SK-N-SH (cell line): ENCODE measurements around the gene PSME1. TPM values are rescaled to one million over a fixed set of nuclear protein-coding genes. Genes with fewer than 3 reads are reported as not detected.

Experiments used
- CTCF ChIA-PET: fragments of 300-600, 350-600 bp; formaldehyde crosslinking; extraction: SDS; loops from one replicate; lab custom pipeline; 2021; lab: Yijun Ruan, JAX
- POLR2A ChIA-PET: fragments of 350-600 bp; sonication (Branson Sonifier 250); formaldehyde crosslinking; extraction: SDS; loops from one replicate; lab custom pipeline; 2020; ENCODE audit warnings: antibody characterized with exemption, inconsistent platforms; lab: Yijun Ruan, JAX
- DNase-seq: peaks from one replicate; pipeline ENCODE4 v3.0.0; 2012
- H2AFZ ChIP-seq: fragments of 200-600 bp; sonication (generic); 2 replicates; pipeline ENCODE4 v1.8.1; 2016; ENCODE audit warnings: antibody characterized with exemption, mild to moderate bottlenecking, low read depth
- H3F3A ChIP-seq: fragments of 200-600 bp; sonication (generic); replicated peaks from 2 replicates; pipeline ENCODE3; 2016; ENCODE audit warnings: antibody characterized with exemption, mild to moderate bottlenecking; ENCODE audit not compliant: insufficient read depth
- H3K27ac ChIP-seq, 2 experiments: fragments of 200-500 bp in 1 of 2; fragments of 200-600 bp in 1 of 2; sonication (Bioruptor generic) in 1 of 2; sonication (generic), shearing (Covaris generic) in 1 of 2; 2 replicates each; pipeline versions ENCODE4 v1.5.1 to v1.6.1; 2014 to 2016; ENCODE audit warnings: low read depth in 2 of 2, inconsistent platforms in 1 of 2, low read length in 1 of 2, mild to moderate bottlenecking in 1 of 2, mixed read lengths in 1 of 2
- H3K27me3 ChIP-seq: fragments of 200-600 bp; sonication (generic), shearing (Covaris generic); 2 replicates; pipeline ENCODE4 v1.6.1; 2016; ENCODE audit warnings: mixed run types; ENCODE audit not compliant: insufficient read depth
- H3K36me3 ChIP-seq, 2 experiments: fragments of 200-500 bp in 1 of 2; fragments of 200-600 bp in 1 of 2; sonication (Bioruptor generic) in 1 of 2; sonication (generic) in 1 of 2; replicated peaks in 1 of 2; 2 replicates each; pipeline versions ENCODE3 to v1.5.1; 2014 to 2016; ENCODE audit warnings: low read length in 1 of 2, mild to moderate bottlenecking in 1 of 2; ENCODE audit not compliant: insufficient read depth in 2 of 2, control insufficient read depth in 1 of 2
- H3K4me1 ChIP-seq, 2 experiments: fragments of 200-500 bp in 1 of 2; fragments of 200-600 bp in 1 of 2; sonication (Bioruptor generic) in 1 of 2; sonication (generic), shearing (Covaris generic) in 1 of 2; 2 replicates each; pipeline versions ENCODE4 v1.5.1 to v1.6.1; 2014 to 2016; ENCODE audit warnings: low read depth in 1 of 2, low read length in 1 of 2, mixed run types in 1 of 2; ENCODE audit not compliant: insufficient read depth in 2 of 2, control insufficient read depth in 1 of 2
- H3K4me2 ChIP-seq: fragments of 200-600 bp; sonication (generic), shearing (Covaris generic); 2 replicates; pipeline ENCODE4 v1.6.1; 2017; ENCODE audit warnings: mixed run types
- H3K4me3 ChIP-seq, 2 experiments: fragments of 200-500 bp in 1 of 2; fragments of 200-600 bp in 1 of 2; sonication (Bioruptor generic) in 1 of 2; sonication (generic), shearing (Covaris generic) in 1 of 2; 2 replicates each; pipeline versions ENCODE4 v1.5.1 to v1.8.1; 2014 to 2016; ENCODE audit warnings: low read depth in 2 of 2, inconsistent platforms in 1 of 2, low read length in 1 of 2, mild to moderate bottlenecking in 1 of 2, mixed read lengths in 1 of 2, moderate library complexity in 1 of 2
- H3K79me2 ChIP-seq: fragments of 200-600 bp; sonication (generic); 2 replicates; pipeline ENCODE4 v1.8.1; 2017; ENCODE audit warnings: mild to moderate bottlenecking; ENCODE audit not compliant: insufficient read depth
- H3K9ac ChIP-seq: fragments of 200-600 bp; sonication (generic); 2 replicates; pipeline ENCODE4 v1.6.1; 2017; ENCODE audit warnings: mixed run types
- H3K9me2 ChIP-seq: fragments of 200-600 bp; sonication (generic); 2 replicates; pipeline ENCODE4 v1.6.1; 2017; ENCODE audit warnings: mixed run types
- H3K9me3 ChIP-seq: fragments of 200-600 bp; sonication (generic); 2 replicates; pipeline ENCODE4 v1.6.1; 2017; ENCODE audit warnings: mixed run types, mild to moderate bottlenecking, moderate library complexity
- H4K20me1 ChIP-seq: fragments of 200-600 bp; sonication (generic); 2 replicates; pipeline ENCODE4 v1.6.1; 2017; ENCODE audit warnings: mild to moderate bottlenecking, mixed run types; ENCODE audit not compliant: insufficient read depth
- CTCF ChIP-seq: fragments of 200-600 bp; sonication (generic); IDR thresholded peaks from 2 replicates; pipeline ENCODE4 v1.6.1; 2017; ENCODE audit warnings: antibody characterized with exemption, mild to moderate bottlenecking, moderate library complexity
- EP300 ChIP-seq, 2 experiments: IDR thresholded peaks; 2 replicates each; pipeline versions ENCODE4 v1.4.0 to v1.6.1; 2012; ENCODE audit warnings: borderline replicate concordance in 1 of 2, low read depth in 1 of 2, low read length in 1 of 2
- EZH2phosphoT487 ChIP-seq: fragments of 200-600 bp; sonication (generic); IDR thresholded peaks from 2 replicates; pipeline ENCODE4 v1.6.1; 2017; ENCODE audit warnings: low read depth, mixed run types, mild to moderate bottlenecking, antibody characterized with exemption, moderate library complexity, borderline replicate concordance
- FOXJ3 ChIP-seq: sonication (generic); formaldehyde crosslinking; IDR thresholded peaks from 2 replicates; pipeline ENCODE4 v1.5.1; 2020; ENCODE audit warnings: mild to moderate bottlenecking, missing genetic modification reagents
- FOXM1 ChIP-seq: IDR thresholded peaks from 2 replicates; pipeline ENCODE4 v1.4.0; 2012; ENCODE audit warnings: low read depth, mild to moderate bottlenecking
- IRF3 ChIP-seq: fragments of 150-350 bp; IDR thresholded peaks from 2 replicates; pipeline ENCODE4 v1.6.1; 2016; ENCODE audit warnings: mild to moderate bottlenecking, low read depth, low read length
- MEF2A ChIP-seq: IDR thresholded peaks from 2 replicates; pipeline ENCODE4 v1.4.0; 2012; ENCODE audit warnings: low read depth, borderline replicate concordance
- NFIC ChIP-seq: IDR thresholded peaks from 2 replicates; pipeline ENCODE4 v1.4.0; 2012; ENCODE audit warnings: borderline replicate concordance
- POLR2AphosphoS5 ChIP-seq: IDR thresholded peaks from 2 replicates; pipeline ENCODE4 v1.6.1; 2012; ENCODE audit warnings: low read depth, low read length
- RCOR1 ChIP-seq: fragments of 150-350 bp; IDR thresholded peaks from 2 replicates; pipeline ENCODE4 v1.6.1; 2017; ENCODE audit warnings: antibody characterized with exemption, low read length
- REST ChIP-seq: IDR thresholded peaks from 2 replicates; pipeline ENCODE4 v1.6.1; 2012; ENCODE audit warnings: mild to moderate bottlenecking, low read depth, low read length, moderate library complexity
- TCF12 ChIP-seq: IDR thresholded peaks from 2 replicates; pipeline ENCODE4 v1.4.0; 2012
- USF1 ChIP-seq: IDR thresholded peaks from 2 replicates; pipeline ENCODE4 v1.4.0; 2012; ENCODE audit warnings: low read depth, borderline replicate concordance
- ZBTB33 ChIP-seq: IDR thresholded peaks from 2 replicates; pipeline ENCODE4 v1.4.0; 2012; ENCODE audit warnings: low read depth, borderline replicate concordance
- WGBS: methylation state at CpG from one replicate; pipeline ENCODE4 v1.1.6; 2017; ENCODE audit warnings: low lambda C conversion rate; 5-methylcytosine and 5-hydroxymethylcytosine counted together
- polyA plus RNA-seq, 3 experiments: library from polyadenylated mRNA; depleted of rRNA; stranded (reverse); fragments of >200 nt; gene quantifications; 2 replicates each; pipeline ENCODE4 v1.2.3, GENCODE V29; 2012

PSME1 gene
- polyA plus RNA-seq, 1 of the 3 experiments (the other 2 are of a cell fraction): 287 TPM

GRCh38 chr14:24117179-24117578 is 18.8 kb upstream of the PSME1 start (continued):
- TF ChIP-seq REST (no peak), TCF12 (no peak), FOXJ3 (no peak), USF1 (no peak)
- TF ChIP-seq, all 33 proteins: peak for 0

GRCh38 chr14:24119691-24120090 is 16.3 kb upstream of the PSME1 start:
- no peaks in the 10 kb centered on the region for H3K9me2 ChIP-seq
- no peaks in the 10 kb centered on the region for H3K27me3 ChIP-seq
- peaks cover 10 to 12% of the 10 kb centered on the region in 2 experiments for H3K4me1 ChIP-seq
- no peaks in the 10 kb centered on the region for H4K20me1 ChIP-seq
- no peaks in the 10 kb centered on the region for H3K9me3 ChIP-seq
- DNase-seq: no peak
- no peaks in the 10 kb centered on the region for H3F3A ChIP-seq
- H3K9ac ChIP-seq: no peak overlapping the region
- TF ChIP-seq FOXM1: no peak
- TF ChIP-seq CTCF: no peak
- TF ChIP-seq POLR2AphosphoS5: no peak
- TF ChIP-seq NFIC: no peak
- TF ChIP-seq ZBTB33: no peak
- TF ChIP-seq MEF2A: no peak
- TF ChIP-seq RCOR1: no peak
- TF ChIP-seq IRF3: no peak
- TF ChIP-seq EZH2phosphoT487: no peak
- TF ChIP-seq EP300 (IDR thresholded peaks at IDR 0.05; ENCODE audit: borderline replicate concordance in 1 of 2, low read depth in 1 of 2, low read length in 1 of 2): no peak
- ChIA-PET CTCF (interaction anchor here (0.8 to 1.5 kb wide), 3 partner anchors 11 to 124 kb away, joined by 3 to 5 read pairs (median 3); partner anchors contain the start of gene IRF9), POLR2A (no interaction called here)
- H2AFZ ChIP-seq: no peak overlapping the region
- H3K4me2 ChIP-seq: no peak overlapping the region
- H3K27ac ChIP-seq: no peak overlapping the region
- no peak overlapping the region for H3K4me3 ChIP-seq
- WGBS: 98% methylated on average over 6 of the region's 6 CpGs
- peaks cover 12 to 47% of the 10 kb centered on the region in 2 experiments for H3K36me3 ChIP-seq
- peaks cover 6% of the 10 kb centered on the region; the same call in 1 of the 2 replicates for H3K79me2 ChIP-seq
